Esophagus squamous epithelium (tissue), 4 donors: ENCODE results near the gene ITGA7.

ENCODE experiments used
- POLR2A ChIP-seq, 4 donors: fragments of 450-650 bp; IDR thresholded peaks; one replicate each; pipeline ENCODE4 v1.6.1; 2017; ENCODE audit warnings: antibody characterized with exemption in 4 of 4, mild to moderate bottlenecking in 4 of 4, moderate library complexity in 3 of 4
- TF ChIP-seq, protein P1 (sequence below), 6 experiments: fragments of 450-650 bp in 4 of 6; fragments of 200-600 bp in 2 of 6; sonication (generic) in 2 of 6; IDR thresholded peaks; one replicate each; pipeline ENCODE4 v1.5.1; 2016 to 2019; ENCODE audit warnings: antibody characterized with exemption in 6 of 6, mild to moderate bottlenecking in 4 of 6, moderate library complexity in 4 of 6

DNA sequence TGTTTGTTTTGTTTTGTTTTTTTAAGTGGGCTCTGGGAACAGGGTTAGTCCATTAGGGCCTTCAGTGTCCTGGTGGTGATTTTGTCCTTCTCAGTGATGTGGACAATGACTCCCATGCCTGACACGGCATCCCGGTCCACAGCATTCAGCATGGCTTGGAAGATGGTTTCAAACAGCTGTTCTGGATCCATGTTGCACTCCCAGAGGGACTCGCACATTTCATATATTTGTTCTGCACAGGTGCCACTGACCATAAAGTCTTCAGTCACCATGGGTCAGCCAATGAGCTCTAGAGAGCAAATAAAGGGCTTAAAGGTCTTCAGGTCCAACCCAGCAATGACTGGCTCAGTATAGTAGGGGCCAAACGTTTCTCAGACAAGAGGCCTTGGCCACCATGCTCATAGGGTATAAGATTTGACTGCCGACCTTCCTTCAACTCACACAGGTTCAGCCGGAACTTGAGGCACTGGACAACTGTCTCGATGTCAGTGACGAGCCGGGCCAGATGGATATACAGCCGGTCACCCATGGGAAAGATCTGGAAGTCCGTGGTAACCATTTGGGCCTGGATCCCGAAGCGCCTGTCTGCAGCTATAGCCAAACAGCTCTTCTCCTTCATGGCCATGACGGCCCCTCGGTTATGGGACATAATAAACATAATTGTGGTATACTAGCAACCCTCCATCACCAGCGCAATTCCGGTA lies 53.0 kb downstream of the ITGA7 start:
- TF ChIP-seq, protein P1, sequence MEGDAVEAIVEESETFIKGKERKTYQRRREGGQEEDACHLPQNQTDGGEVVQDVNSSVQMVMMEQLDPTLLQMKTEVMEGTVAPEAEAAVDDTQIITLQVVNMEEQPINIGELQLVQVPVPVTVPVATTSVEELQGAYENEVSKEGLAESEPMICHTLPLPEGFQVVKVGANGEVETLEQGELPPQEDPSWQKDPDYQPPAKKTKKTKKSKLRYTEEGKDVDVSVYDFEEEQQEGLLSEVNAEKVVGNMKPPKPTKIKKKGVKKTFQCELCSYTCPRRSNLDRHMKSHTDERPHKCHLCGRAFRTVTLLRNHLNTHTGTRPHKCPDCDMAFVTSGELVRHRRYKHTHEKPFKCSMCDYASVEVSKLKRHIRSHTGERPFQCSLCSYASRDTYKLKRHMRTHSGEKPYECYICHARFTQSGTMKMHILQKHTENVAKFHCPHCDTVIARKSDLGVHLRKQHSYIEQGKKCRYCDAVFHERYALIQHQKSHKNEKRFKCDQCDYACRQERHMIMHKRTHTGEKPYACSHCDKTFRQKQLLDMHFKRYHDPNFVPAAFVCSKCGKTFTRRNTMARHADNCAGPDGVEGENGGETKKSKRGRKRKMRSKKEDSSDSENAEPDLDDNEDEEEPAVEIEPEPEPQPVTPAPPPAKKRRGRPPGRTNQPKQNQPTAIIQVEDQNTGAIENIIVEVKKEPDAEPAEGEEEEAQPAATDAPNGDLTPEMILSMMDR (IDR thresholded peaks at IDR 0.05), result no peak
- TF ChIP-seq POLR2A (IDR thresholded peaks at IDR 0.05), result no peak
